NCI-H774 (cell line): Measurements from ENCODE around the gene SH3RF3.

ENCODE experiments used
- DNase-seq: peaks from one replicate; lab custom pipeline; 2025; lab: John Stamatoyannopoulos, UW

Gene SH3RF3

DNA sequence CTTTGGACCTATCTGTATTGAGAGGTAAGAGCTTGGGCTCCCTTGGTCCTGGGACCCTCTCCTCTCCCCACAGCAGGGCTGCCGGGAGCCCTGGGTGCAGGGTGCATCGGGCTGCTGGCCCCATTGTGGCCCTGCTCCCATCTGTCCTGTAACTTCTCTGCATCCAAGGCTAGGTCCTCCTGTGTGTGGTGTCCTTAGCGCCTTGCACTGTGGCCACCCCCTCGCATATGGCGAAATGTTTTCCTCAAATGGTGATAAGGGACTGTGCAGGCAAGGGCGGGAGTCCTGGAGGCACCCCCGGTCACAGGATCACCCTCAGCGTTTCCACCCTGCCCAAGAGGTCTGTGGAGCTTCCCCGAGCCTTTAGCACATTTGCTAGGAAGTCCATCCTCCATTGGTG is 208.2 kb downstream of the SH3RF3 start:
- DNase-seq: no peak

- DNase-seq: no peak
These were observed 210.5 kb downstream of the SH3RF3 start for GRCh38 chr2:109339519-109339966.

DNA sequence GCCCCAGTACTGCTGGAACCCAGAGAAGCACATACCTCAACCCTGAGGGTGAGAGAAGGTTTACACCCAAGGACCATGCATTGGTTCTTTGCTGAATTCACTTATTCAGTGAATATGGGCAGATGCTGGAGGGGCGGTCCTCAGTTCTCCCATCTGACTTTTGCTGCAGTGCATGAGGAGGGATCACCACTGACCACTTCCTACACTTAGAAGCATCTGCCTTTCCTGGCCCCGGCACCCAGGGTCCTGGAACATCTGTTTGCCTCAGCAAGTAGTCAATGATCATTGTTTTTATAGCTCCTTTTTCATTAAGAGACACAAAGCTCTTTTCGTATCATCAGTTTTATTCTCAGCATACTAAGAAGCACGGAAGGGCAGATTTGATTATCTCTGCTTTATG is 211.4 kb downstream of the SH3RF3 start:
- no peak for DNase-seq

- no peak for DNase-seq
These were observed 212.6 kb downstream of the SH3RF3 start for GRCh38 chr2:109341355-109342255.

- DNase-seq: no peak
These were observed 213.3 kb downstream of the SH3RF3 start for GRCh38 chr2:109342256-109342850.

GRCh38 chr2:109342930-109343329 is 213.9 kb downstream of the SH3RF3 start:
- DNase-seq: no peak

- no peak for DNase-seq
These were observed 214.5 kb downstream of the SH3RF3 start for GRCh38 chr2:109343460-109343859.

- no peak for DNase-seq
These were observed 215.3 kb downstream of the SH3RF3 start for GRCh38 chr2:109344270-109344805.

DNA sequence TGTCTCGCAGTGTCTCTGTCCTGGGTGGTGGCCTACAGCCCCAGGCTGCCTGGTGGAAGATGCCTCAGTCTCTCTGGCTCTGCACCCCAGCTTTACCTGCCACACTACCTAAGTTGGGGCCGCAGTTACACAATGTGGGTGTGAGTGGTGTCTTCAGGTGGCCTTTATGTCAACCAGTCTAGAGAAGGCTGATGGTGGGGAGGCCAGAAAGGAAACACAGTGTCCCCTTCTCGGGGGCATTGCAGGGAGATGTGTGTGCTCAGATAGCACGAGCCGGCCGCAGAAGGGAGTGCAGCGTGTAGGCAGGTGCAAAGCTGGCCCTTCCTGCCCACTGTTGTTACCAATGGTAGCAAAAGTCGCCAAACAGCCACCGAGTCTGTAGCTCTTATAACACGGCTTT is 216.1 kb downstream of the SH3RF3 start:
- DNase-seq: no peak

GRCh38 chr2:109345653-109346480 is 216.9 kb downstream of the SH3RF3 start:
- no peak for DNase-seq

- DNase-seq: no peak
These were observed 217.7 kb downstream of the SH3RF3 start for GRCh38 chr2:109346601-109347228.

- DNase-seq: no peak
These were observed 218.6 kb downstream of the SH3RF3 start for GRCh38 chr2:109347626-109348025.

DNA sequence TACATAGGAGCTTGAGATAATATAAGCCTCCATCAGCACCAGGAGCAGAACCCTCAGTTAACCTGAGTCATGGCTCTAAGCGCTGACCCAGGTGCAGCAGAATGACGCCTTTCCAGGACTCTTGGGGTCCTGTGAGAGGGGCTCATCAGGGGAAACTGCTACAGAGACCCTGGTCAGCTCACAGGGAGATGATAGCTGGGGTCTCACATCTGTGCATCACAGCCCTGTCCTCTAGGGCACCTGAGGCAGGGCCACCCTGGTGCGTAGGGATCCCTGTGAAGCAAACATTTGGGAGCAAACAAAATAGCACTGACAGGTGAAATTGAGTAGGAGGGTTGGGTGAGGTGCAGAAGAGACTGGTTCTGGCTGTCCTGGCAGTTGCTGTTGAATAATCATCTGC is 219.2 kb downstream of the SH3RF3 start:
- no peak for DNase-seq

DNA sequence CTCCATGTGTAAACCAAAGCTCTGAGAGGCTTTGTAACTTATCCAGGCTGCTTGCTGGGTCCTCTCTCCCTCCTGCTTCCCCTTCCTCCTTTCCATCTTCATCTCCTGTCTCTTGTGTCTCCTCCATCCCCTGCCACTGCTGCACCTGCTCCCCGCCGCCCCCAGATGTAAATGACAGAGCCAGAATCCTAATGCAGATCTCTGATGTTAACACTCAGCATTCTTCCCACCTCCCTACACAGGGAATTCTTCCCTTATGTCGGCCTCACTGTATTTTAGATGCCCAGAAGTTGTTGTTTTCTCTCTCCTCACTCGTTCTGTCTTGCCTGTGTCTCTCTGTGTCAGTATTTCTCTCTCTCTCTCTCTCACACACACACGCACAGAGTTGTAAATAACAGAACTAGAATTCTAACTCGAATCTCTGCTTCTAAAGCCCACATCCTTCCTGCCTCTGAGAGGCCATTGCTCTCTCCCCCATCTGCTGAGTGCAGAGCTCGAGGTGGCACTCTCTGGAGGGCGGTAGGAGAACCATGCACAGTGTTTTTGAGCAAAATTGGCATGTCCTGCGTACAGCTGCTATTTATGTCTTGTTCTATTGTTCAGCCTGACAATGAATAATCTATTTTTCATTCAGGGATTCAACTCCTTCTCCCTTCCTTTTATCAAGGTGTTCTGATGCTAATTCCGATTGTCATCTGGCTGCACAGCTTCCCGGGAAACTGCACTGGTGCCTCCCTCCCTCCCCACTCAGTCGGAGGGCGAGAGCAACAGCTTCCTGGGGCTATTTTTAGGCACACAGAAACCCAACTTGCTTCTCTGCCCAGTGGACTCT is 219.9 kb downstream of the SH3RF3 start:
- no peak for DNase-seq

GRCh38 chr2:109349503-109350465 is 220.8 kb downstream of the SH3RF3 start:
- no peak for DNase-seq

DNA sequence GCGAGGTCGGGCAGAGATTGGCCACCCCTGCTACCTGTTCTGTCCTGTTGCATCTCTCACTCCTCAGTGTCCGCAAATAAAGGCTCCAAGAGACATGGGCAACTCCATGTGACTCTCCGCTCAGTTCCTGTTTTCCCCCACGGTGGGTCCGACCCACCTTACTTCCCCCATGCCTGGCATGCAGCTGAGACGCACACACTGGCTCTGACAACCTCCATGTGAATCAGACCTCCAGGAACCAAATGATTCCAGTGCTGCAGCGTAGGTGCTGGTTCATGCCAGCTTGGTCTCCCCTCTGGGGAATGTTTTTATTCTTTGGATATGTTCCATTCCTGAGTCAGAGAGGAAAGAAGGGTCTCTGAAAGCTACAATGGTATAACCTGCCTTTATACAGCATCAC is 221.5 kb downstream of the SH3RF3 start:
- DNase-seq: no peak

- DNase-seq: no peak
These were observed 222.3 kb downstream of the SH3RF3 start for GRCh38 chr2:109351164-109351756.

- no peak for DNase-seq
These were observed 223.3 kb downstream of the SH3RF3 start for GRCh38 chr2:109352056-109352897.
